K562 (cell line): ENCODE measurements around the gene OPA3. TPM values are rescaled to one million over a fixed set of nuclear protein-coding genes. Genes with fewer than 3 reads are reported as not detected.
A peak's percentile ranks its signal among the peaks of the same experiment; 100 is the strongest.

Experiments used
- ARID2 ChIP-seq: fragments of 450-650 bp; IDR thresholded peaks from 2 replicates; pipeline ENCODE4 v1.6.1; 2017; ENCODE audit warnings: antibody characterized with exemption, mild to moderate bottlenecking
- ARNT ChIP-seq, 2 experiments: fragments of 450-650 bp; IDR thresholded peaks; 2 replicates each; pipeline ENCODE4 v1.6.1; 2016; ENCODE audit warnings: mild to moderate bottlenecking in 1 of 2
- CEBPG ChIP-seq, 3 experiments: fragments of 200-800 bp in 1 of 3; sonication (Bioruptor generic) in 1 of 3; sonication (generic) in 1 of 3; formaldehyde crosslinking in 1 of 3; IDR thresholded peaks in 2 of 3; conservative IDR thresholded peaks in 1 of 3; 2 replicates each; pipeline versions ENCODE4 v1.6.1 to v1.8.0; 2016 to 2022; ENCODE audit warnings: missing compliant biosample characterization in 2 of 3, missing genetic modification characterization in 2 of 3, mild to moderate bottlenecking in 1 of 3, missing genetic modification reagents in 1 of 3
- CEBPZ ChIP-seq: fragments of 150-350 bp; IDR thresholded peaks from 2 replicates; pipeline ENCODE4 v1.6.1; 2014; ENCODE audit warnings: low read depth, mild to moderate bottlenecking, low read length, borderline replicate concordance
- CHD4 ChIP-seq: fragments of 200-600 bp; sonication (generic); IDR thresholded peaks from 3 replicates; pipeline ENCODE4 v1.6.1; 2012; ENCODE audit warnings: low read depth, mild to moderate bottlenecking, mixed read lengths, low read length, inconsistent platforms; ENCODE audit not compliant: insufficient read depth, insufficient replicate concordance, poor library complexity, severe bottlenecking
- FOXO4 ChIP-seq: fragments of 450-650 bp; formaldehyde crosslinking; IDR thresholded peaks from 2 replicates; pipeline ENCODE4 v1.4.0; 2020; ENCODE audit warnings: mild to moderate bottlenecking, moderate library complexity
- GABPA ChIP-seq: fragments of 200-800 bp; sonication (Bioruptor generic); conservative IDR thresholded peaks from 2 replicates; pipeline ENCODE4 v1.6.1; 2016; ENCODE audit warnings: low read depth, missing genetic modification characterization, missing compliant biosample characterization
- NFRKB ChIP-seq: fragments of 450-650 bp; IDR thresholded peaks from 2 replicates; pipeline ENCODE4 v1.6.1; 2016; ENCODE audit warnings: low read depth
- PCBP2 ChIP-seq: fragments of 200-400 bp; formaldehyde crosslinking; IDR thresholded peaks from 2 replicates; pipeline ENCODE4 v1.6.1; 2018; ENCODE audit warnings: low read length, low read depth, mild to moderate bottlenecking, moderate library complexity; ENCODE audit not compliant: poor library complexity, severe bottlenecking
- PHF8 ChIP-seq: fragments of 200-600 bp; sonication (generic); IDR thresholded peaks from 2 replicates; pipeline ENCODE4 v1.6.1; 2012; ENCODE audit warnings: mixed run types, mild to moderate bottlenecking, inconsistent platforms, low read length, moderate library complexity, borderline replicate concordance
- PRPF4 ChIP-seq: fragments of 200-400 bp; formaldehyde crosslinking; IDR thresholded peaks from one replicate; pipeline ENCODE4 v1.6.1; 2017; ENCODE audit warnings: low read length, low read depth, mild to moderate bottlenecking; ENCODE audit not compliant: insufficient read depth, poor library complexity, severe bottlenecking
- RBM14 ChIP-seq: fragments of 200-400 bp; formaldehyde crosslinking; IDR thresholded peaks from 2 replicates; pipeline ENCODE4 v1.6.1; 2018; ENCODE audit warnings: low read depth, mild to moderate bottlenecking, low read length, moderate library complexity, borderline replicate concordance; ENCODE audit not compliant: insufficient read depth
- SMARCB1 ChIP-seq: IDR thresholded peaks from 2 replicates; pipeline ENCODE4 v1.6.1; 2011; ENCODE audit warnings: improper control_type of control experiment, low read depth; ENCODE audit not compliant: insufficient read length
- USF1 ChIP-seq: sonication (generic); formaldehyde crosslinking; IDR thresholded peaks from 2 replicates; pipeline ENCODE4 v1.9.0; 2022; ENCODE audit warnings: mild to moderate bottlenecking, missing genetic modification reagents
- XRCC5 ChIP-seq: fragments of 200-400 bp; formaldehyde crosslinking; IDR thresholded peaks from 2 replicates; pipeline ENCODE4 v1.6.1; 2017; ENCODE audit warnings: low read depth, mild to moderate bottlenecking, low read length
- ZFP30 ChIP-seq: fragments of 250-450 bp; sonication (Bioruptor Pico); IDR thresholded peaks from 2 replicates; pipeline ENCODE4 v1.8.0; 2022; ENCODE audit warnings: moderate library complexity, mild to moderate bottlenecking, inconsistent platforms, borderline replicate concordance
- ZFP36 ChIP-seq: fragments of 150-350 bp; IDR thresholded peaks from 2 replicates; pipeline ENCODE4 v1.6.1; 2018; ENCODE audit warnings: low read length, low read depth; ENCODE audit not compliant: partially characterized antibody
- ZKSCAN1 ChIP-seq: fragments of 150-350 bp; IDR thresholded peaks from 2 replicates; pipeline ENCODE4 v1.6.1; 2016; ENCODE audit warnings: low read depth, low read length
- ZKSCAN8 ChIP-seq: fragments of 200-800 bp; sonication (Bioruptor generic); IDR thresholded peaks from 2 replicates; pipeline ENCODE4 v1.6.1; 2016; ENCODE audit warnings: missing genetic modification characterization, missing compliant biosample characterization
- ZNF830 ChIP-seq: fragments of 250-450 bp; sonication (Bioruptor Pico); IDR thresholded peaks from 2 replicates; pipeline ENCODE4 v1.5.0; 2021; ENCODE audit warnings: mild to moderate bottlenecking
- polyA plus RNA-seq, 8 experiments: library from polyadenylated mRNA; depleted of rRNA in 4 of 8; stranded (reverse) in 5 of 8; unstranded in 3 of 8; fragments of >200 nt; fragmentation: Nextera tagmentation in 2 of 8; fragmentation: Illumina TruSeq in 1 of 8; extraction: Ambion mirVana in 2 of 8; extraction: Trizol in 1 of 8; gene quantifications; 2 replicates each; pipeline versions ENCODE4 v1.2.1 to v1.2.3, GENCODE V29; 2011 to 2014; ENCODE audit warnings: inconsistent platforms in 1 of 8, missing spikeins in 1 of 8
- total RNA-seq, 7 experiments: library from RNA; depleted of rRNA in 6 of 7; stranded (reverse); fragments of >200 nt in 6 of 7; fragmentation: Illumina TruSeq in 2 of 7; extraction: Trizol in 2 of 7; gene quantifications; 2 replicates each; pipeline versions ENCODE4 v1.2.1 to v1.2.3, GENCODE V29; 2011 to 2021; ENCODE audit warnings: low replicate concordance in 1 of 7

Gene OPA3
- total and polyA plus RNA-seq, 9 of the 15 experiments (the other 6 are each of a cell fraction or from before 2014, with no cell fraction given) = 1.4 to 18.8 (median 9.0) TPM

GRCh38 chr19:45506989-45507871, 77.4 kb downstream of the OPA3 start, which contains the start of gene VASP (continued):
- peak; percentile 37 for TF ChIP-seq CHD4
- no peak for TF ChIP-seq ZFP30 (CRISPR knock-in tag)
- no peak for TF ChIP-seq CEBPZ
- TF ChIP-seq GABPA (tag) = no peak
- TF ChIP-seq USF1 = no peak
- TF ChIP-seq RBM14 = no peak
- no peak for TF ChIP-seq ZFP36
- TF ChIP-seq ARID2 = no peak
- no peak for TF ChIP-seq PCBP2
- TF ChIP-seq NFRKB = peak; percentile 76
- TF ChIP-seq ZNF830 (CRISPR knock-in tag) = 0 out of 2 replicates have a peak, but pooled peaks have one; percentile 76
- peak; percentile 80; the same call in 1 of the 2 replicates for TF ChIP-seq XRCC5
- TF ChIP-seq ZKSCAN1 = no peak; the same call in 1 of the 2 replicates
- TF ChIP-seq PHF8 = peak; percentile 69; the same call in 1 of the 2 replicates
- no peak for TF ChIP-seq SMARCB1
- TF ChIP-seq PRPF4 = peak; percentile 43
- no peak for TF ChIP-seq FOXO4 (CRISPR knock-in tag)
- TF ChIP-seq ARNT (IDR thresholded peaks at IDR 0.05) = no peak; a peak in 1 of 4 replicates
- no peak for TF ChIP-seq ZKSCAN8 (CRISPR knock-in tag)
- TF ChIP-seq CEBPG (CRISPR knock-in tag; IDR thresholded peaks at IDR 0.05) = no peak
- no peak for TF ChIP-seq CEBPG (tag; conservative IDR thresholded peaks at IDR 0.05 in 1 of 2, IDR thresholded peaks at IDR 0.05 in 1 of 2)
